Left colon (tissue), 2 donors: ENCODE results near the gene SPAG9. TPM values are rescaled to one million over a fixed set of nuclear protein-coding genes. Genes with fewer than 3 reads are reported as not detected.

ENCODE experiments used
- ATAC-seq: fragments of 200-7000 bp; cut with Tn5 transposase; one replicate; pipeline ENCODE4 v1.9.1; 2020; ENCODE audit warnings: mild to moderate bottlenecking, moderate library complexity
- DNase-seq, 2 donors: peaks; one replicate each; pipeline ENCODE4 v3.0.0-alpha.2; 2020
- intact Hi-C, 2 donors: fragments of 100-400 bp; cut with DNase I in 1 of 2; cut with micrococcal nuclease in 1 of 2; formaldehyde crosslinking; loops; one replicate each; pipeline versions ENCODE4 v1.11.2 to v1.14.0; 2022; cut with DNase I, micrococcal nuclease
- total RNA-seq, 2 donors: library from RNA; stranded (reverse); fragmentation: NEBNext Ultra II Directional; extraction: Animal tissue kit (Norgen Biotek cat#: 25700); gene quantifications; one replicate each; pipeline ENCODE4 v1.2.1, GENCODE V29; 2021
- donor health status: DM: no; HTN: no; CAD: no.
- donor health status: DM: yes; HTN: yes; CAD: no.

Gene SPAG9
- total RNA-seq, 2 donors from 2014 or later: 61.9 to 84.6 TPM

DNA sequence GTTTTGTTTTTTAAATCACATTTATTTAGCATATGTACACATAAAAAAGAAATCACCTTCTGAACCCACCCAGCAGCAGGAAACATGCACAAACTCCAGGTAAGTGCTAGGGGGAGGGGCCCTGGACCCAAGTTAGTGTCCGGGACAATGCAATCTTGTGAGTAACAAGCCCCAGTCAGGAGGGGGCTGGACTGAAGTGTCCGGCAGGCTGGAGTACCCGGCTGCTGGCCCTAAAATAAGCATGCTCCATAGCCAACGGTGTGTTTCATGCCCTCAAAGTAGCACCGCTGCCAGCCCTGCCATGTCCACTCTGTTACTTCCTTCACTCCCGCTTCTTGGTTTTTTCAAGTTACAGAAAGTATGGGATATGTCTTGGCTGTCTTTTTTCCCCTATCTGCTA is 102.1 kb downstream of the SPAG9 start:
- no peak for ATAC-seq
- intact Hi-C loops: no loop called here

DNA sequence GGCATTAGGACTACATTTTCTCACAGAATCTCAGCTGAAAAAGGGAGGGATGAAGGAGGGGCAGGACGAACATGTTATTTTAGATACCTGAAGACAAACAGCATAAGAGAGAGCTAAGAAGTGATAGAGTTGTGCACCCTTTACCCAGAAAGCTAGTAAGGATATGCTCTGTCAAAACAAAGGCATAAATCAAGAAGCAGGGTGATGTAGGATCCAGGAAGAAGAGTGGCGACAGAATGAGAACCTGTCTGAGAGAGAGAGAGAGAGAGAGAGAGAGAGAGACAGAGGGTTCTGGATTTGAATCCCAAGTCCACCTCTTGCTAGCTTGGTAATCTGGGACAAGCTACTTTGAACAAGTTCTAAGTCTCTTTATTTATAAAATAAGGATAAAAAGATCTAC is 103.4 kb downstream of the SPAG9 start:
- ATAC-seq: no peak
- intact Hi-C loops: no loop called here
- no peak for DNase-seq

More for the DNA sequence above, 102.1 kb downstream of the SPAG9 start:
- no peak for DNase-seq

GRCh38 chr17:51016099-51016498 is 104.6 kb downstream of the SPAG9 start:
- intact Hi-C loops: no loop called here
- no peak for DNase-seq
- no peak for ATAC-seq

GRCh38 chr17:51015145-51015558 is 105.5 kb downstream of the SPAG9 start:
- DNase-seq: no peak
- intact Hi-C loops: no loop called here
- no peak for ATAC-seq

GRCh38 chr17:51014129-51014528 is 106.5 kb downstream of the SPAG9 start:
- ATAC-seq: no peak
- intact Hi-C loops: no loop called here
- no peak for DNase-seq

DNA sequence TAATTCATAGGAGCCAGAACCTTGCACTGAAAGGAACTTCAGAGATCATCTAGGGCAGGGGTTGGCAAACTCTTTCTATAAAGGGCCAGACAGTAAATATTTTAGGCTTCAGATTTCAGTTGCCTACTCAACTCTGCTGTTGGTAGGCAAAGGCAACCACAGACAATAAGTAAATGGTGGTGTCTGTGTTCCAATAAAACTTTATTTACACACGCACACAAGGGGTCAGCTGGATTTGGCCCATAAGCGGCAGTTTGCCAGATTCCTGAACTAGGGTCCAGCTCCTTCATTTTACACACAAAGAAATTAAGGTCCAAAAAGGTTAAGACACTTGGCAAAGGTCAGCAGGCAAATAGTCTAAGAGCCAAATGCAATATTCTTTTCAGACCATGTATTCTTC is 107.3 kb downstream of the SPAG9 start:
- DNase-seq (no peak), ATAC-seq (no peak)
- intact Hi-C loops: no loop called here

DNA sequence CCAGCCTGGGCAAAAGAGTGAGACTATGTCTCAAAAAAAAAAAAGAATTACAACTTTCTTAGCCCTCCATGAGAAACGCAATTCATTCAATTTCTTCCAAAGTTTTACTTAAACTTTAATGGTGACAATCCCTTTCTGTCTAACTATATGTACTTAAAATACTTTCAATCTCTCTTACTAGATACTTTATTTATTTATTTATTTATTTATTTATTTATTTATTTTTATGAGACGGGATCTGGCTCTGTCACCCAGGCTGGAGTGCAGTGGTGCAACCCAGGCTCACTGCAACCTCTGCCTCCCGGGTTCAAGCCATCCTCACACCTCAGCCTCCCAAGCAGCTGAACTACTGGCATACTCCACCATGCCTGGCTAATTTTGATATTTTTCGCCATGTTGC is 108.1 kb downstream of the SPAG9 start:
- intact Hi-C loops: no loop called here
- DNase-seq (no peak), ATAC-seq (no peak)

GRCh38 chr17:51010173-51010675 is 110.4 kb downstream of the SPAG9 start:
- ATAC-seq (no peak), DNase-seq (no peak)
- intact Hi-C loops: no loop called here

DNA sequence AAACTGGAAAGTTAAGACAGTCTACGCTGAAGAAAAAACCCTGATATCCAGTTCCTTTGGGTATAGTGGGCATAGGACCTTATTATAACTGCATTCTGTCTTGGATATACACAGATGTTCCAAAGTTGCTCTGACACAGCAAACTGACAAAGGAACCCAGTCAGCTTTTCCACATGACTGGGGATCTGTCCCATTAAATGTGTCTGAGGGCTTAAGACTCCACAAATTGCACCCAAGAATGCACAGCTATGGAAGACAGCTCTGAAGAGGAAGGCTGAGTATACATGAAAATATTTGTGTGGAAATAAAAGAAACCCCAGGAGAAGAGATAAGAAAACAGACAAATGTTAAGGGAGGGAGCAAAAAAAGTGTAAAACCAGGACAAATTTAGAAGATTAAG is 114.1 kb downstream of the SPAG9 start:
- intact Hi-C loops: no loop called here
- no peak for DNase-seq
- no peak for ATAC-seq

DNA sequence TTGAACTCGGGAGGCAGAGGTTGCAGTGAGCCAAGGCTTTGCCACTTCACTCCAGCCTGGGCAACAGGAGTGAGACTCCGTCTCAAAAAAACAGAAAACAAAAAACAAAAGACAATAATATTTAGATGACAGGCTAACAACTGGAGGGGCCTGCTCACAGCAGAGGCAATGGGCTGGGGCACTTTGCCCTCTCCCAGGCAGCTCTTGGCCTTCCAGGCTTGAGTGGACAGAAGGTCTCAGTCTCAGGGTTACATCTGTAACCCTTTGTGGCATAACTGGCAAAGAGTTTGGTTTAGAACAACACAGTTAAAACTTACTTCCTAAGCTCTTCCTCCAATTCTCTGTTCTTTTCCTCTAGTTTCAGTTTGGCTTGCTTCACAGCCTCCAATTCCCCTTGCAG is 114.9 kb downstream of the SPAG9 start:
- ATAC-seq: no peak
- intact Hi-C loops: no loop called here

DNA sequence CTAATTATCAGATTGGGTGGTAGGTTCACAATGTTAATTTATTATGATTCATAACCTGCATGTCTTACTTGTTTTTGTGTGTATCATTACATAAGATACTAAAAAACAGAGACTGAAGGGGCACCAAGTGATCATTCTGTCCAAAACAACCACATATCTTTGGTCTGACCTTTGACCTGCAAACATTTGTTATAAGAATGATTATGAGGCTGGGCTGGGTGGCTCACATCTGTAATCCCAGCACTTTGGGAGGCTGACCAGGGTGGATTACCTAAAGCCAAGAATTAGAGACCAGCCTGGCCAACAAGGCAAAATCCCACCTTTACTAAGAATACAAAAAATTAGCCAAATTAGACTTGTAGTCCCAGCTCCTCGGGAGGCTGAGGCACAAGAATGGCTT is 116.4 kb downstream of the SPAG9 start:
- intact Hi-C loops: no loop called here
- no peak for DNase-seq
- no peak for ATAC-seq

More for the DNA sequence above, 114.9 kb downstream of the SPAG9 start:
- no peak for DNase-seq

DNA sequence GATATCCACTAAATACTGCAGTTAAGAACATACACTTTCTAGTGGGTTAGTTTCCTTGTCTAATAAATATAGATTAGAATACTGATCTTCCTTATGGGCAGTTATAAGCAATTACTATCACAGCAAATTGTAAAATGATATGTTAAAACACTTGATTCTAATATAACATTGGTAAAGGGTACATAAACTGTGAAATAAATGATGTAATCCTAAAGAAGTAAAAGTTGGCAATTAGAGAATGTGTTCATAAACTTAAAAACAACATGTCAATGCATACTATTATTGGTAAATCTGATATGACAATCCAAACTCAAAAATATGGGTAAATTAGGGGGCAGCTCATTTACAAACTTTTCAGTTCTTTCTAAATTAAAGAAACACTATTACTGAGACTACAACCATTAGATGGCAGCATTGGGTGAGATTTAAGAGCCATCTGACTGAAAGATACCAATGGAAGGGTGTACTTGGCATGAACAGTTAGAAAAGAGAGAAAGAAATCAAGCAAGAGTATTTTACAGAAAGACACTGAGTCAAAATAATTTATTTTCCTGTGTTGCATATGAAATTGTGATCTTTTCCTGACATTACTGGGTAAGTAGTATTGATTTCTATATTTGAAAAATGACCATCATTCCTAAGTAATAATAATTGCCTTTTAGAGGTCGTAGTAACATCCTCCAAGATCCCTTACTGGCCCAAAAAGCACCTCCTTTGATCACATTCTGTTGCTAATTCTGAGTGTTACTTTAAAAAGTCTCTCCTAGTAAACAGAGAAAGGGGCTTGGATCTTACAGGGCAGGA is 119.6 kb downstream of the SPAG9 start:
- ATAC-seq (peak; percentile 79), DNase-seq (no peak)
- intact Hi-C loops: loop anchor here in 1 of 2 donors (2.0 kb wide), 1 partner anchor 152 kb away; the partner anchor contains the start of gene NME1

DNA sequence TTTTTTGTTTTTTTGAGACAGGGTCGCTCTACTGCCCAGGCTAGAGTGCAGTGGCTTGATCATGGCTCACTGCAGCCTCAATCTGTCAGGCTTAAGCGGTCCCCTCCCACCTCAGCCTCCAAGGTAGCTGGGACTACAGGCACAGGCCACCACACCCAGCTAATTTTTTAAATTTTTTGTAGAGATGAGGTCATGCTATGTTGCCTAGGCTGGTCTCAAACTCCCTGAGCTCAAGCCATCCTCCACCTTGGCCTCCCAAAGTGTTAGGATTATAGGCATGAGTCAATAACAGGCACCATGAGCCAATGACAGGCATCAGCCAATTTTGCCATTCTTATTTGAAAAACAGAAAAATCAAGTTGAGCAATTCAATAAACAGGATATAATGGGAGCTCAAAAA is 125.0 kb downstream of the SPAG9 start:
- no peak for DNase-seq
- intact Hi-C loops: no loop called here

GRCh38 chr17:50993544-50993943 is 127.1 kb downstream of the SPAG9 start:
- intact Hi-C loops: no loop called here
- no peak for ATAC-seq

More for the DNA sequence above, 125.0 kb downstream of the SPAG9 start:
- ATAC-seq: no peak

GRCh38 chr17:50989149-50989548 is 131.5 kb downstream of the SPAG9 start:
- ATAC-seq: no peak
- no peak for DNase-seq
- intact Hi-C loops: no loop called here

More at GRCh38 chr17:50993544-50993943, 127.1 kb downstream of the SPAG9 start:
- DNase-seq: no peak

GRCh38 chr17:50988427-50988826 is 132.2 kb downstream of the SPAG9 start:
- intact Hi-C loops: no loop called here
- DNase-seq (no peak), ATAC-seq (no peak)

DNA sequence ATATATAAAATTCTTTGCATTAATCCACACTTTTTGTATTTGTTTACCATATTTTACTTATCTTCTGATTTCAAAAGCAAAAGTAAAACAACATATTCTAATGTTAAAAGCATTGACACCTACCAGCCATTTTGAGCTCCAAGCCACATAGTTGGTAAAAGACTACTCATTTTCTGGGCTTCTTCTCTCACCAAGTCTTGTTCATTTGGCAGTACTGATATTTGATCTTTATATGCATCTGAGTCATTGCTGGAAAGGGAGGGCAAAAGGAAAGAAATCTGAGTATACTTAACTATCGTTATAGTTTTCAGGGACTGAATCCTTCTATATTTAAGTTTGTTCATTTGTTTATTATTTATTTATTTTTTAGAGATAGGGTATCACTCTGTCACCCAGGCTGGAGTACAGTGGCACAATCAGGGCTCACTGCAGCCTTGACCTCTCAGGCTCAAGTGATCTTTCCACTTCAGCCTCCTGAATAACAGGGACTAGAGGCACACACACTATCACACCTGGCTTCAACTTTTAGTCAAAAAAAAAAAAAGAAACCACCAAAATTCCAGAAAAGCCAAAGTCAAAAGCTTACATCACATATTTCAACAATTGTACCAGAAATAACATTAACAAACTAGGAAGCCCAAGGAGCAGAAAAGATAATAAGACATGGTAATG is 133.5 kb downstream of the SPAG9 start:
- ATAC-seq: no peak
- DNase-seq: no peak

GRCh38 chr17:50981279-50981678 is 139.4 kb downstream of the SPAG9 start:
- intact Hi-C loops: no loop called here
- DNase-seq (no peak), ATAC-seq (no peak)

More for the DNA sequence above, 133.5 kb downstream of the SPAG9 start:
- intact Hi-C loops: no loop called here

GRCh38 chr17:50979524-50979927 is 141.1 kb downstream of the SPAG9 start:
- ATAC-seq (no peak), DNase-seq (no peak)
- intact Hi-C loops: loop anchor here in 1 of 2 donors (10.0 kb wide), 1 partner anchor 235 kb away; no protein-coding TSS in a partner anchor
